Measurements from ENCODE around the gene SFMBT2.

Gene SFMBT2

DNA sequence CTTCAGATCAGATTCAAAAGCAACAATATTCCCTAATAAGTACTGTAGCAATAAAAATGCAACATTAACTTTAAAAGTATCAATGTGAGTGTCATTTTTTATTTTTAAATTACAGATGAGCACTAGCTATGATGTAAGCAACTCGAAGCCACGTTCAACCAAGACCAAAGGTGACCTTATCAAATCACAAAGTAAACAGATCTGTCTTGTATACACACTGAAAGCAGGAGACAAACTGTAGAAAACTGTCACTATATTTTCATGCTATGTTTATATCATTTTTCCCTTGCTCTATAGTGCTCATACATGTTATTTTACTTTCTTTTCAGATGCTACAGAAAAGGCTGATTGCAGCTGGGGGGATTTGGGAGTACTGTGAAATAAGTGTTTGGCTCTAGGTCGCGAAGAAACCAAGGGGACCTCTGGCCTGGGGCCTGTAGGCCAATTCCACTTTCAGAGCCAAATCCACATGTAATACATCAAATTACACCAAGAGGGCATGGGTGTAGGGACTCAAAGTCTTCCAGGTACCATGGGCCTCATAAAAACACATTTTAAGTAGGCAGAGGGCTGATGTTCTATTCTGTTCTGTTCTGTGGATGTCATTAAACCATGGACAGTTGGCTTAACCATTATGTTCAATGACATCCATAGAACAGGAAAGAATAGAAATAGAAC, 245.2 kb downstream of the SFMBT2 start:
- DNase-seq: no peak
- intact Hi-C loops (cut with DNase I): no loop called here

DNA sequence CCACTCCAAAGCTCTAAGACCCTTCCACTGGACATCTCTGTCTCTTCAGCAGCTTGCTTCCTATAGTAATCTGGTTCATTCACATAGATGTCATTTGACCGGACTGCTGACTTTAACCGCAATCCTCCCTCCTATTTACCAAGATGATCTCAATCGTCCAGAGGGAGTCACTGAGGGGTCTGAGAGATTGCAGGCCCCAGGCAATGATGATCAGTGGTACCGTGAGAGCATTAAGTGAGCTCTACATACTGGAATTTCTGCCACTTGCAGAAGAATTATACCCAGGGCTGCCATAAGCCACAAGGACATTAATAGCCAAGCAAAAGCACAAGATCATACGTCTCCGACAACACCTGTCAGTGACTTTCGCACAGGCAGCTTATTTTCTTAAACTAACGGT, 245.9 kb downstream of the SFMBT2 start:
- no peak for DNase-seq
- intact Hi-C loops (cut with DNase I): no loop called here

DNA sequence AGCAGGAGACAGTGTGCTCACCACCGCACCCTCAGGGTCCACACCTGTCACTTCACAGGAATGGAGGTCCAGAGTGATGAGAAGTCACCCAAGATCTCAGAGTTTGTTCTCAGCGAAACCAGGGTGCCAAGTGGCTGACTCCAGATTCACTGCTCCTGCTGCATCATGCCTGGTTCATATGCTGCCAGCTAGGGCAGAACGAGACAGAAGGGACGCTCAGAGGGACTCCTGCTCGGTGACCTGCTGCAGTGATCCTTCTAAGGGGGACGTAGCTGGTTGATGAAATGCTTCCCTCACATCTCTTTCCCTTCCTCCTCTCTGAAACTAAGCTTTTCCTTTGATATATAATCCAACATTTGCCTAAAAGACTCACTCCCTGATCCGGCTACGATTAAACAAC, 248.5 kb downstream of the SFMBT2 start:
- no peak for DNase-seq
- intact Hi-C loops (cut with DNase I): no loop called here

DNA sequence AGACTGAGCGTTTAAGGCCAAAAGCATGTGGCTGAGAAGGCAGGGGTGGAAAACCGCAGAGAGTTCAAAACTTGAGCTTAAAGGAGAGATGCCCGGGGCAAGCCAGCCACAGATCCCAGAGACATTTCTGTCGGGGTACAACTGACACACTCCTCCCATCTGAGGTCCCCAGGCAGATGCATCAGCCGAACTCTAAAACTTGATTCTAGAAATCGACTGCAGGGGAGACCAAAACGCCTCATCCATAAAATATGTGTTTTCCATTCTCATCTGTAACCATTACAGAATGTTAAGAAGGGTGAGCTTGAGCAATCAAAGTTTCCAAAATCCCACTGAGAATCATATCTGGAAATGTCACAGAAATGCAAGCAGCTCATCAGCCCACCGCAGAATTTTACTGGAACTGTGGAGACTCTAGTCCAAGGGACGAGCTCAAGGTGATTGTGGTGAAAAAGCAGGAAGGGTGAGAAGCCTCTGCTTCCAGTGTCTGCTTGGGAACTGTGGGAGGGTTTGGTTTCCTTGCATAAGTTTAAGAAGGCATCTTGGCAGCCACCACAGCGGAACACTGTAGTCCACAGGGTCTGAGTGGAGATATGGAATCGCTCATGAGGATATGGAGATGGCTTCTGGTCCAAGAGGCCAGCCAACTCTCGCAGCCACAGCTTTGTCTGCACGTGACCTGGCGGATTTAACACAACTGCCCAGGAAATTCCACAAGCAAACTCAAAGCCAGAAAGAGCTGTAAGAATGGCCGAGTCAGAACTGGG, 249.2 kb downstream of the SFMBT2 start:
- intact Hi-C loops (cut with DNase I): no loop called here
- no peak for DNase-seq

DNA sequence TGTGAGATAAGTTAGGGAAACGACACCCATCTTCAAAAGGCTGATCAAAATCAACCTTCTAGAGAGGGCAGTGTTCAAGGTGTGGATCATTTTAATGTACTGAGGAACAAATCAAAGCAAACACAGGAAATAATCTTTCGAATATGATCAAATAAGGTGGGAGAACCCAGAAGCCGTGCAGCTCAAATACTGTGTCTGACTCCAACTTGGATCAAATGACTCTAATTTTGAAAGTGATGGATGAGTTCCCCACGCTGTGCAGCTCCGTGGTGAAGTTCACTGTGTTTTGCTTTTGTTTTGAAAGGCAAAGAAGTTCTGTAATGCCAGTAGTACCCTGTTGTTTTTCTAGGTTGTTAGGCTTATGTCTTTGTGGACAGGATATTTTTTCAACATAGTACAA, 250.9 kb downstream of the SFMBT2 start:
- DNase-seq: no peak
- intact Hi-C loops (cut with DNase I): no loop called here

DNA sequence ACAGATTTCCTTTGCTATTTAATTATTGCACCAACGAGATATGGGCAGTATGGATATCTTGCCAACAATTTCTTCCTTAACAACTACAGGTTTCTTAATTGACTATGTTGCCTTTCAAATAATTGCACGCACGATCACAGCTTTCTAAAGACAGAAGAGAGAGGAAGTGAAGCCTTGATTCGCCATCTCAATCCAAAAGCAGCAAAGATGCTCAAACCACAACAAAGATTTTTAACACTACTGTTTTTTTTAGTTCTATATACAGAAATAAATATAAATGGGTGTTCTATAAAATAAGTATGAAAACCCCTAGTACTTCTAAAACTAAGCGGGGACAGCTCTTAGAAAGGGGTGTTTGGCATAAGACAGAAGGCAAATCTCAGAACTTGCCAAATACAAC, 251.3 kb downstream of the SFMBT2 start:
- no peak for DNase-seq
- intact Hi-C loops (cut with DNase I): no loop called here

DNA sequence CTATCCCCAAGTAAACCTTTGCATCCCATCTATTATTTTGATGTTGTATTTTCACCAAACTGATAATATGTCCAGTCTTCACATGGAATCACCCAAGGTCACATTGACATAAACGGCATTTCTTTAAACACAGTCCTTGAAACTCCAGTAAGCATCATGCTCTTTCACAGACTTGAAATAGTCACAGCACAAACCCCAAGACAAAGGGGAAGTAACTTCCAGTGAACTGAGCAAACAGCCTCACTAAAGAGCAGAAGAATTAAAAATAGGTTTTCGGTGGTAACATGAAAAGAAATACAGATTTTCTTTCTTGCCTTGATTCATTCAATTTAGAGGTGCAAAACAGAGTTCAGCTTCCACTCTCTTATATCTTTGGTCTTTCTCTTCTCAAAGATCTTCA, 253.7 kb downstream of the SFMBT2 start:
- no peak for DNase-seq
- intact Hi-C loops (cut with DNase I): no loop called here

DNA sequence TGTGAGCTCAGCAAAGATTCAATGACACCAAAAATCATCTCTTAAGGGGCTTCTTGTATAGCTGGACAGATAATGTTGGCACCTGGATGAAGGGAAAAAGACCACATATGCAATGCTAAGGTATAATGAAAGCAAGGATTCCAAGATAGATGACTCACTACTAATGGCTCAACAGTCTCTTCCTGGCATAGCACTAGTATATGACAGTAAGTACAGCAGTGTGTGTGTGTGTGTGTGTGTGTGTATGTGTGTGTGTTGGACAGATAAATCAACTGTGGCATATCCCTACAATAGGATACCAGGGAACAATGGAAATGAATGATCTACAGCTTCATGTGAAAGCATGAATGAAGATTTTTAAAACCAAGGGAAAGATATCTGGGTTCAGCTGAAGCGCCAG, 257.1 kb downstream of the SFMBT2 start:
- DNase-seq: no peak
- intact Hi-C loops (cut with DNase I): no loop called here

DNA sequence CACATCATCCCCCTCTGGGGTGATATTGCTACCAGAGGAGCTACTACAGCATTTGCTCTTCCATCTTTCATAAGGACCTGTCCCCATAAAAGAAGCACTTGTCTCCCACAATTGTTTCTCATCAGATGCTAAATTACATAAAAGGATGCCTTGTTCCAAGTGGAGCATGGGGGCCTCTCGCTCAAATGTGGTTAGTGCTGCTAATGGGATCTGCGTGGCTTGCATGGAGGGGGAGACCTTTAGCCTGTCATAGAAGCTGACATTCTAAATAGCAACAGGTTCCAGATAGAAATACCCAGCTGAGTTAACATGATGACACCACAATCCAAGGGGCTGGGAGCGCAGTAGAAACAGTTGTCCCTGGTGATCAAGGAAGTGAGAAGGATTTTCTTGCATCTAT, 257.9 kb downstream of the SFMBT2 start:
- DNase-seq: no peak
- intact Hi-C loops (cut with DNase I): no loop called here

DNA sequence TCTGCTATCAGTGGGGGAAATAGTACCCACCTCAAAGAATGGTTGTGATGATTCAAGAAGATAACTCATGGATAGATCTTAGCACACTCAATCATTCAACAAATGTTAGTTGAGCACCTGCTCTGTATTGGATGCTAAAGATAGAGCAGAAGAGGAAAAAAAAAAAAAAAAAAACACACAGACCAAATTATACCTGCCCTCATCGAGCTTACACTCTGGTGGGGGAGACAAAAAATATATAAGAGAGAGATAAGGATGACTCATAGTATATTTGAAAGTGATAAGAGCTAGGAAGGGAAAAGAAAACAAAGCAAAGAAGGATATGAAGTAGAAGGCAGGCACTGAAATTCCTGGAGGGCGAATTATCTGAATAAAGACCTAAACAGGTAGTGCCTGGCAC, 258.5 kb downstream of the SFMBT2 start:
- intact Hi-C loops (cut with DNase I): no loop called here

DNA sequence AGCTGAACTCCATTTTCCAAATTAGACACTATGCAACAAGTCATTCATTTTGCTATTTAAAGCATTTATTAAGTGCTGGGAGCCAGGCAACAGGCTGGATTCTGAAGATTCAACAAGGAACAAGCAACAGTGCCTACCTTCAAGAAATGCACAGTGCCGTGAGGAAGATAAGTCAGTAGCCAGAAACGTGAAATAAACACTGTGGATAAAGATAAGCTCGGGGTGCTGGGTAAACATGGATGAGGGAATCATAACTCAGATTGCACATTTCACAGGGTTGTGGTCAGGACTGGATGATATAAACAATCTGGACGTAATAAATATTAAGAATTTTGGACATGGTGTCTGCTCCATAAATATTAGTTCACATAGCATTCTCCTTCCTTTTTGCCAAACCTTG, 259.3 kb downstream of the SFMBT2 start:
- intact Hi-C loops (cut with DNase I): no loop called here
- no peak for DNase-seq

More for the DNA sequence above, 258.5 kb downstream of the SFMBT2 start:
- no peak for DNase-seq

DNA sequence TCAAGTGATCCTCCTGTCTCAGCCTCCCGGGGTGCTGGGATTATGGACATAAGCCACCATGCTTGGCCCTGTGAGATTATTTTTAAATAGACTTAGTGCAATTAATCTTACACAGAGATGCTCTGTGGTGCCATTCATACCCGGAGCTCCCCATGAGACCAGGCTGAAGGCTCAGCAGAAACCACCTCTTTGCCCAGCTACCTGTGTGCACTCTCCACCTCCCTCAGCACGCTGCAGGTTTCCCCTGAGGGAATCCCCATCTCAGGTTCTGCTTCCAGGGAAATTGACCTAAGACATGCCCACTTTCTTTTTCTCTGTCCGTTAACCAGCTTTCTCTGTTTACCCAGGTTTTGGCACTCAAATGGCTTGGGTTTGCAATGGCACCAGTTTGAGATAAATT, 260.5 kb downstream of the SFMBT2 start:
- intact Hi-C loops (cut with DNase I): no loop called here
- no peak for DNase-seq

DNA sequence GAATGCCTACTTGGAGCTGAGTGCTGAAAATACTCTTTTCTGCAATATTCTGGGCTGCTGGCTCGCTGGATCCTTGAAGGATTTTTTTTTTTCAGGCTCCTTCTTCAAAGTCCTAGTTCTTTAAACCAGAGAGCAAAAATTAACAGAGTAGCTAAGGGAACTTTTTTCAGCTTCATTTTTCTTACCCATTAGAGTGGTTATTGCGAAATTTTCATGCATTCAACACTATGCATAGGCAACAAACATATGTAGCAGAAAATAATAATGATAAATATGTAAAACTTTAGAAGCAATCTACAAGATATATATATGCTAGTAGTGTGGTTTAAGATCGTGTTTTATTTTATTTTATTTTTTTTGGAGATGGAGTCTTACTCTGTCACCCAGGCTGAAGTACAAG, 264.6 kb downstream of the SFMBT2 start:
- DNase-seq: no peak
- intact Hi-C loops (cut with DNase I): no loop called here

DNA sequence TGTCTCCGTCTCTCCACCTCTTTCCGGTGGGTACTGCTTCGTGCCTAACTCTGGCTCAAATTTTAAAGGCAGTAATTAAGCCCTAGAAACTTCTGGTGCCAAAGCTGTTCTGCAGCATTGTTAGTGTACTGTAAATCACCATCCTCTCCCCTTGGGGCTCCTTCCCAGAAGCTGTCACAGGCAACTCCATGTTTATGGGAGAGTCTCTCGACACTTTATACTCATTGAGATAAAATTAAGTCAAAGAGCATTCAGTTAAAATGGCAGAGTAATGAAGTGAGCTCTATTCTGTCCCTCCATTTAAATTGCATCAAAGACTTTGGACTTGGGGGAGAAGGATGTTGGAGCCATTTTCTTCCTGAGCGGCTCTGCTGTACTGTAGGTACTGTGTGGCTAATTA, 274.8 kb downstream of the SFMBT2 start:
- intact Hi-C loops (cut with DNase I): no loop called here
- no peak for DNase-seq

DNA sequence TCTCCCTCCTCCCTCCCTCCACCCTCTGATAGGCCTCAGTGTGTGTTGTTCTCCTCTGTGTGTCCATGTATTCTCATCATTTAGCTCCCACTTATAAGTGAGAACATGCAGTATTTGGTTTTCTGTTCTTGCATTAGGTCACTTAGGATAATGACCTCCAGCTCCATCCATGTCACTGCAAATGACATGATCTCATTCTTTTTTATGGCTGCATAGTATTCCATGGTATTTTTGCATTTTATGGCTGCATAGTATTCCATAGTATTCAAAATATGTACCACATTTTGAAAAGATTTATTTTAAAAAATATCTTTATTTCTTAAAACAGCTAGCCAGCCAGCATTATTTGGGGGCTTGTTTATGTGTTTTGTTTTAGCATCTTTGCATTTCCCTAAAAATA, 275.6 kb downstream of the SFMBT2 start:
- no peak for DNase-seq
- intact Hi-C loops (cut with DNase I): no loop called here

DNA sequence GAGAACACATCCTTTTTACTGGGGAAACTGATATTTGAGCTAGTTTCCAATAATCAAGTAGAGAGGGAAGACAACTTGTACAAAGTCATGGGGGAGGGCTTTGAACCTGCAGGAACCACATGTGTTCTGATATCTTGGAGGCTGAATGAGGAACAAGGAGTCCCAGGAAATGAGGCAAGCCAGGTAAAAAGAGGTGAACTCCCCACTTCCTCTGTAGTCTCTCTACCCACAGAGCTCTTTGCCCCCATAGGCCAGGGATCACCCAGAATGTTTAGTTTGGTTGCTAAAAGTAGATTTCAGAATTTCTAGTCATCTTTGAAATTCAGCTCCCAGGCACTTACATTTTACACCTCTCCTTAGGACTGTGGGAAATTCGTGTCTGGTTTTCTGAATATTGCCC, 276.4 kb downstream of the SFMBT2 start:
- no peak for DNase-seq
- intact Hi-C loops (cut with DNase I): no loop called here

DNA sequence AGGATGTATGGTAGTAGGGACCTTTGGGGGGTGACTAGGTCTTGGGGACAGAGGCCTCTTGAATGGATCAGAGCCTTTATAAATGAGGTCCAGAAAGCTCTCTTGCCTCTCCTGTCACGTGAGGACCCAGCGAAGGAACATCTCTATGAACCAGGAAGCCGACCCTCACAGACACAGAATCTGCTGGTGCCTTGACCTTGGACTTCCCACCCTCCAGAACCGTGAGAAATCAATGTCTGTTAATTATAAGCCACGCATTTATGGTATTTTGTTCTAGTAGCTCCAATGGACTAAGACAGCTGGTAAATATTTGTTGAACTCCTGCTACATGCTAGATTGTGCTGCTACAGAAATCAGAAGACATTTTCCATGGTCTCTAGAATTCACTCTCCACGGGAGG, 276.9 kb downstream of the SFMBT2 start:
- DNase-seq: no peak
- intact Hi-C loops (cut with DNase I): no loop called here

DNA sequence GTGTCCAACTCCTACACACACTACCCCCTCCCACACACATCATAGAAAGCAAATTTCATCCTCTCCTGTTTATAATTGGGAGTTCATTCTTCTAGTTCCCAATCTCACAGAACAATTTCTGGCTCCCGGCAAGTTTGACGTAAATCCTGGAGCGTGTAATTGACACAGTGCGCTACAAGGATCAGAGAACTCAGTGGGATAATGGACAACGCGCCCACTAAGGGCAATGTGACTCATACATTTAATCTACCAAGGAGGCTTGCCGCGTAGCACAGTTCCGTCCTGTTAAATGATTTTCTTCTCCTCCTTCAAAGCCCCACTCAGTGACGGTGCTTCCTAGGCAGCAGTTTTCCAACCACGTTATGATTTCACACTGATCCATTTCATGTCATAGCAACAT, 277.6 kb downstream of the SFMBT2 start:
- intact Hi-C loops (cut with DNase I): no loop called here
- DNase-seq: no peak

DNA sequence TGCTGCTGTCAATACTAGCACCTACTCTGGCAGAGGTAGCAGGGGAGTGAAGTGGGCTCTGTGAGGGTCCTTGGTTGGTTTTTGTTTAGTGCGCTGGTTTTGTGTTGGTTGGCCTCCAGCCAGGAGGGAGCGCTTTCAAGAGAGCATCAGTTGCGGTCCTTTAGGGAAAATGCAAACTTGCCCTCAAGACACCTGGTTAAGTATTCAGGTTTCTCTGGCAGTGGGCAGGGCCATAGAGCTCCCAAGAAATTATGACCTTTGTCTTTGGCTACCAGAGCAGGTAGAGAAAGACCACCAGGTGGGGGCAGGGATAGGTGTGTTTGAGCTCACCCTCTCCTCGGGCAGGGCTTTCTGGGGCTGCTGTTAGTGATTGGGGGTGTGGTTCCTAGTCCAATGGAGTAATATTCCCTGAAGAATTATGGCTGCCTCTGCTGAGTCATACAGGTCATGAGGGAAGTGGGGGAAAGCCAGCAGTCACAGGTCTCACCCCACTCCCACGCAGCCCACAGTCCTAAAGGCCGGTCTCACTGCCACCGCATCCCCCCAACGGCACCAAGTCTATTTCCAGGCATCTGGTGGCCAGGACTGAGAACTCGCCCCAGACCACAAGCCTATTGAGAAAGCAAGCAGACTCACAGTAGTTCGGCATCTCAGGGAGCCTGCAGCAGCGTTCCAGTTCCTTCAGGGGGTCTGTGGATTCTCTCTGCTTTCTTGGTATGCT, 280.5 kb downstream of the SFMBT2 start:
- no peak for DNase-seq
- intact Hi-C loops (cut with DNase I): no loop called here

DNA sequence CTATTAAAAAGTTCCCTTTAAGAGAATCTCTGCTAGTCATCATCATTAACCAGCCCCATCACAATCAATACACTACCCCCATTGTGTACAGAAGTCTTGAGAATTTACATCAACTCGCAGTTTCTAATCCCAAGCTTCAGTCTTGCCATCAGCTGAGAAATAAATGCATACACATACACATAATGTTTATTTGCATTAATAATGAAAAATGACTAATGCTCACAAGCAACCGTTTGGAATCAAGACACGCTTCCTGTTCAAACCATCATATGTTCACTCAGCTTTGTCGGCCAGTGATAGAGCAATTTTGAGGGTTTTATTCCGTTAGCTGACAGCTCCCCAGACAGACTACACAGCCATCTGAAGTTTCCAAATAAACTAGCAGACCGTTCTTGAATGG, 287.1 kb downstream of the SFMBT2 start:
- no peak for DNase-seq
- intact Hi-C loops (cut with DNase I): loop anchor here (5.0 to 10.0 kb wide), 2 partner anchors 199 to 294 kb away; no protein-coding TSS in a partner anchor

DNA sequence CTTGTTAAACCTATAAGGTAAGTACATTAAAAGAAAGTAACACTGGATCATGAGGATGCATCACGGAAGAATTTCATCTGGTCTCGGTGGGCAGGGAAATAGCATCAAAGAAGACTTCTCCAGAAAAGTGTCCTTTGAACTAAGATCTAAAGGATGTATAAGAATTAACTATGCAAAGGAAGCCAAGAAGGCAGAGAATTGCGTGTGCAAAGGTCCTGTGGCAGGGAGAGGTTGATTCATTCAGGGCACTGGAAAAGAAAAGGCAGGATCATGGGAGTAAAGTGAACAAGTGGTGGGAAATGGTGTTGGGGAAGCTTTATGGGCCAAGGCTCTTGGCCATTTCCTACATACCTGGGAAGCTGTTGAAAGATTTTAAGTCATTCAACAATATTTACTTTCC, 288.3 kb downstream of the SFMBT2 start:
- intact Hi-C loops (cut with DNase I): loop anchor here (5.0 to 10.0 kb wide), 2 partner anchors 198 to 295 kb away; no protein-coding TSS in a partner anchor
- DNase-seq: no peak
